Subcutaneous adipose tissue (tissue), 4 donors: ENCODE data around the gene GOSR2. TPM values are rescaled to one million over a fixed set of nuclear protein-coding genes. Genes with fewer than 3 reads are reported as not detected.

Experiments
- CTCF ChIP-seq: fragments of 450-650 bp; IDR thresholded peaks from one replicate; pipeline ENCODE4 v1.5.1; 2016; ENCODE audit warnings: low read depth, mild to moderate bottlenecking, control low read depth, antibody characterized with exemption, moderate library complexity
- total RNA-seq, 4 donors: library from RNA; depleted of rRNA; stranded (reverse); fragments of >200 nt; gene quantifications; one replicate each; pipeline ENCODE4 v1.1.0, GENCODE V29; 2016

GOSR2 gene
- total RNA-seq, 4 donors from 2014 or later, result 35.5 to 47.7 (median 40.2) TPM

DNA sequence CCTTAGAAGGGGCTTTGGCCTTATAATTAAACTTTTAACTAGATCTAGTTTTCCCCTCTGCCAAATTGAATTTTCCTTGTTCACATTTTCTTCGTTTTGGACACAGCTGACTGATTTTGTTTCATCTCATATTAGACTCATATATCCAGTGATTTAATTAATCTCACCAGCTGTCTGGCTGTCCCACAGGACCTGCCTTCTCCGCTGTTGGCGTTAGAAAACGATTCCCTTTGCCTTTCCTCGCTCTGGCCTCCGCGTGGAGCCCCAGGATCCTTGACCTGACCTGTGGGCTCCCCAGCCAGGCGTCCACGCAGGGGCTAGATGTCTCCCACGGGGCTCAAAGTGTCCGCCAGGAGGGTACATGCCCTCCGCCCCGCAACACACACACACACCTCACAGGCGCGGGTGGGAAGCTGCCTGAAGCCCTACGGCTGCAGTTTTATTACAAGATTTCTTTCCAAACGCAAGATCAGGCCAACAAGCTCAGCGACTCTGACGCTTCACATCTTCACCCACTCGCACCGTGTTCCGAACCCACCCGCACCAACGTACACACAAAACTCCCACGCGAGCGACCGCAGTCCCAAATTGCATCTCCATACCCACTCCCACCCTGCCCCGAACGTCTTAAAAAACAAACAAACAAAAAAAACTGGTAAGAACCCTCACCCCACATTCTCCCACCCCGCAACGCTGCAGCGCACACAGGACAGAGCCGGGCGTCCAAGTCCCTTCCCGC is 55.0 kb downstream of the GOSR2 start:
- TF ChIP-seq CTCF, result no peak

- no peak for TF ChIP-seq CTCF
Measured at GRCh38 chr17:46978489-46979146, 55.7 kb downstream of the GOSR2 start.

GRCh38 chr17:46979147-46979863 is 56.3 kb downstream of the GOSR2 start, which contains the start of gene RPRML:
Gene RPRML (minus strand): TSS chr17:46979253. CDS start chr17:46979007, 246 bp downstream.
- TF ChIP-seq CTCF, result no peak

DNA sequence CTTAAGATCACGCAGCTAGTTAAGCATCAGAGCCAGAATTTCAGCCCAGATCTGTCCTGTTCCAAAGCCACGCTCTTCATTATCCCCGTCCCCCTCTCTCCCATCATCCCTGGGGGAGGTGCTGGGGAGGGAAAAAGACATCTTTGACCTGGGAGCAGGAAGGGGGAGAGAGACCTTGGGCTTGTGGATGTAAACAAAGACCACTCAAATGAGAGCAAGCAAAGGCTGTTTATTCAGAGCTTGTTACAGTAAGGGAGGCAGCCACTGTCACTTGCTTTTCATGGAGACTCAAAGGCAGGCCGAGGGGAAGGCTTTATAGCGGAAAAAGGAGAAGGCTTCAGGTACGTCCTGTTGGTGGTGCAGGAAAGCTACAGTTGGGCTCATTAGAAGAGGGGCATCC is 59.6 kb downstream of the GOSR2 start:
- TF ChIP-seq CTCF, result no peak

DNA sequence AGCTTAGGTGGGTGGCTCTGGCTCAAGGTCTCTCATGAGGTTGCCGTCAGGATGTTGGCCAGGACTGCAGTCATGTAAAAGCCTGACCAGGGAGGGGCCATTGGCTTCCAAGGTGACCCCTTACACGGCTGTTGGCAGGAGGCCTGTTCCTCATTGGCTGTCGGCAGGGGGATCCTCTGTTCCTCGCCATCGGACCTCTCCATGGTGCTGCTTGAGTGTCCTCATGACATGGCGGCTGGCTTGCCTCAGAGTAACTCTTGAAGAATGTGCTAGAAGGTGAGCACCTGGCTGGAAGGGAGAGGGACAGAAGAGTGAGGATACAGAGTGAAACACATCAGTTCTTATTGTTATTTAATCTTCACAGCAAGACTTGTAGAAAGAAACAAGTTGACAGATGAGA is 60.8 kb downstream of the GOSR2 start:
- no peak for TF ChIP-seq CTCF

DNA sequence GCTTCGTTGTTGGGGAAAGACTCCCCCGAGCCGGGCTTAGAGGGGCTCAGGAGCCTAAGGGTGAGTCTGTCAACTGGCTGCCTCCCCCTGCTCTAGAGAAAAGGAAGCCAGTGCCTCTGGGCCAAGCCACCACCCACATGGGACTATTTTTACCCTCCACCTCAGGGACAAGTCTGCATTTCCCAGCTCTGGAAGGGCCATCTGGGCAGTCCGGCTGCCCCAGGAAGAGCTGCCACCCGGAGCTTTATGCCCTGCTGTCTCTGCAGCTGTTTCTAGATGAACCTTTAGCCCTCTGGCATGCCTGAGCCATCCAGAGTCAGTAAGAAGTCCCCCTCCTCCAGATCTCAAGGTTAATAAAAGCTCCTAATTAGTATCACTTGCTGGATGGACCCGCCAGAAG is 61.4 kb downstream of the GOSR2 start:
- no peak for TF ChIP-seq CTCF

DNA sequence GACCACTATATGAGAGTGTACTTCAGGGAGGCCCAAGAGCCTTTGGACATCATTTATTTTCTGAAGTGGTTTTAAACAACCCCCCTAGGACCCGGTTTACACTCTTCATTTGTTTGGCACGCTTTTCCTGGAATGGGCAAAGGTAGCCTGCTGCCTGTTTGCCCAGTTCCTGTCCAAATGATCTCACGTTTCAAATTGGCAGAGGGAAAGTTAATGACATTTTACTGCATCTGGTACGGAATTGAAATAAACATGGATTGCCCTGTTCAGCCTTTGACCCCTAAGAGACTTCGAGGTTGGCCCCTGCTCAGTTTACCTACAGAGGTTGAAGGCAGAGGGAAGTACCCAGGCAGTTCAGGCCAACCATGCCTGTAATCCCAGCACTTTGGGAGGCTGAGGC is 61.9 kb downstream of the GOSR2 start:
- no peak for TF ChIP-seq CTCF
